GM18508 (cell line): Measurements from ENCODE around the gene ST13.
"Not testable (repeated sequence)": the region's sequence is repeated elsewhere in the genome, so short reads cannot be mapped to it uniquely, and the experiment has no call there.

Source experiments
- ATAC-seq: cut with Tn5 transposase; IDR thresholded peaks from one replicate; pipeline ENCODE4 v1.9.1; 2021; ENCODE audit warnings: moderate number of reproducible peaks; ENCODE audit not compliant: insufficient read depth, unreplicated experiment

The ST13 gene

GRCh38 chr22:40792451-40792850, 64.0 kb downstream of the ST13 start:
- no peak for ATAC-seq

DNA sequence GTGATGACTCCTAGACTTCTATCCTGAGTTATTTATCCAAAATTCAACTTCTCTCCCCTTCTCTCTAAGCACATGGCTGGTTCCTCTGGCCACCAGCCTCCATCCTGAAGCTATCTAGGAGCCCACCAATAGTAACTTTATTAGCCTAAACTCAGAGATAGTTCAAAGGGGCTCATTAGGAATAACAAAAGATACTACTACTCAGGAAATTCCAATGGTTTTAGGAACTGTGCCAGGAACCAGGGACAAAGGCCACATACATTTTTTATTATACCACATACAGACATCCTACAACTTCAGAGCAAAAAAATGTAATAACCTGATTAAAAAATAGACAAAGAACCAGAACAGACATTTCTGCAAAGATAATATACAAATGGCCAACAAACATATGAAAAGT, 65.2 kb downstream of the ST13 start:
- ATAC-seq = no peak

DNA sequence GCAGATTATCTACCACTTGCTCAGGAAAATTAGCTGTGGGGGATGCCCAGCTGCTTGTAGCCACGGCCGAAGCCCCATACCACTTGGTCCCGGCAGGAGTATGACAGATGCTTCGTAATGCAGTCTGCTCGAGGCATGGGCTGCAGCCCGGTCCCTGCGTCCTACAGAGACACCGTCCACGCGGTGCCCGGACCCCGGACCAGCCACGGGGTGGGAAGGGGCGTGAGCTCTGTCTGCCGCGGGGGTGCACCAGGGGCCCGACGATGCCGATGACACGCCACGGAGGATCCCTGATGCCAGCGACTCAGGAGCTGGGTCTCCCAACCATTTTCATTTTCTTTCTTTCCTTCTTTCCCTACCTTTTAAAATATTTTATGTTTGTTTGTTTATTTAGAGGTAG, 67.3 kb downstream of the ST13 start:
- no peak for ATAC-seq

DNA sequence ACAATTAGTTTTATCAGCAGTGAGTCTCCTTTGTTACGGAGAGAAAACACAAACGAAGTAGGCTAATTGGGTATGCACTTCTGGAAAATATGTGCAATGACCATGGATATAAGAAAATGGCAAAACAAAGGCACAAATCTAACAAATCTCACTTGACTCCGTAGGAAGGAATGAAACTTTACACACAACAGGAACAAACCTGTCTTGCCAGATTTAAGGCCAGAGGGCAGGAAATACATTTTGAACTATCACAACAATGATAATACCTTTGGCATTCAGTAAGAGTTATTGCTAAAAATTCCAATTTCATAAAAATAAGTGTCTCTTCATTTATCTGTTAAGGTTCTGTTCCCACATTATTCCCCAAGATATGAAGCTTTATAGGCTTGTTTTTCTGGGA, 73.9 kb downstream of the ST13 start:
- ATAC-seq = no peak

DNA sequence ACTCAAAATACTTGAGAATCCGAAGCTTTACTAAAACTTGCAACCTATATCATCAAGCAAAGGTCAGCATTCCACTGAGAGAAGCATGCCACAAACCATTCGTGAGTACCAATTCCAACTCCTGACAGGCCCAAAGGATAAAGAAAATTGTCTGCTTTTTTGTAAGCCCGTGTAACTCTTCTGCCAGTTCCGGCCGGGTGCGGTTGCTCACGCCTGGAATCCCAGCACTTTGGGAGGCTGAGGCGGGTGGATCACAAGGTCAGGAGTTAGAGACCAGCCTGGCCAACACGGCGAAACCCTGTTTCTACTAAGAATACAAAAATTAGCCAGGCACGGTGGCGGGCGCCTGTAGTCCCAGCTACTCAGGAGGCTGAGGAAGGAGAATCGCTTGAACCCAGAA, 74.7 kb downstream of the ST13 start:
- not testable (repeated sequence) for ATAC-seq
